K562 (cell line): ENCODE results near the gene ASCC1. TPM values are rescaled to one million over a fixed set of nuclear protein-coding genes. Genes with fewer than 3 reads are reported as not detected.

Source experiments
- C11orf30 ChIP-seq: fragments of 450-650 bp; IDR thresholded peaks from 2 replicates; pipeline ENCODE4 v1.6.1; 2016; ENCODE audit warnings: low read depth, mild to moderate bottlenecking
- CHD2 ChIP-seq: IDR thresholded peaks from 2 replicates; pipeline ENCODE4 v1.6.1; 2011; ENCODE audit warnings: low read depth, low read length
- CSDE1 ChIP-seq, 2 experiments: fragments of 450-650 bp; IDR thresholded peaks; 2 replicates each; pipeline ENCODE4 v1.6.1; 2016; ENCODE audit warnings: mild to moderate bottlenecking in 1 of 2
- FOSL1 ChIP-seq: fragments of 200-800 bp; sonication (Bioruptor generic); conservative IDR thresholded peaks from 2 replicates; pipeline ENCODE4 v1.6.1; 2016; ENCODE audit warnings: missing genetic modification characterization, missing compliant biosample characterization
- FOXA3 ChIP-seq, 2 experiments: fragments of 450-650 bp in 1 of 2; sonication (generic) in 1 of 2; formaldehyde crosslinking; IDR thresholded peaks in 1 of 2; conservative IDR thresholded peaks in 1 of 2; 2 replicates each; pipeline versions ENCODE4 v1.4.0 to v1.8.0; 2020 to 2022; ENCODE audit warnings: mild to moderate bottlenecking in 2 of 2, missing genetic modification reagents in 1 of 2
- GABPB1 ChIP-seq: sonication (generic); formaldehyde crosslinking; IDR thresholded peaks from 2 replicates; pipeline ENCODE4 v1.8.0; 2022; ENCODE audit warnings: mild to moderate bottlenecking, missing genetic modification reagents
- HINFP ChIP-seq: fragments of 450-650 bp; conservative IDR thresholded peaks from 2 replicates; pipeline ENCODE4 v1.6.1; 2016; ENCODE audit warnings: missing genetic modification characterization, low read depth, mild to moderate bottlenecking, control low read depth, missing compliant biosample characterization
- HNRNPK ChIP-seq: fragments of 200-400 bp; formaldehyde crosslinking; IDR thresholded peaks from one replicate; pipeline ENCODE4 v1.6.1; 2018; ENCODE audit warnings: mild to moderate bottlenecking, low read depth, low read length; ENCODE audit not compliant: poor library complexity, severe bottlenecking
- MCM7 ChIP-seq, 2 experiments: fragments of 450-650 bp; IDR thresholded peaks; 2 replicates each; pipeline ENCODE4 v1.6.1; 2016 to 2018
- MEF2D ChIP-seq: conservative IDR thresholded peaks from 2 replicates; pipeline ENCODE4 v1.6.1; 2016; ENCODE audit warnings: low read depth, missing genetic modification characterization, missing compliant biosample characterization
- MXI1 ChIP-seq: IDR thresholded peaks from 2 replicates; pipeline ENCODE4 v1.6.1; 2011; ENCODE audit warnings: low read depth, mild to moderate bottlenecking, improper control_type of control experiment, low read length
- NR2C2 ChIP-seq, 2 experiments: fragments of 200-800 bp in 1 of 2; sonication (Bioruptor generic) in 1 of 2; sonication (generic) in 1 of 2; formaldehyde crosslinking in 1 of 2; IDR thresholded peaks; 2 replicates each; pipeline versions ENCODE4 v1.6.1 to v1.8.0; 2016 to 2022; ENCODE audit warnings: mild to moderate bottlenecking in 1 of 2, missing compliant biosample characterization in 1 of 2, missing genetic modification characterization in 1 of 2, missing genetic modification reagents in 1 of 2
- SMARCA4 ChIP-seq: fragments of 450-650 bp; IDR thresholded peaks from 2 replicates; pipeline ENCODE4 v1.6.1; 2016
- SP2 ChIP-seq: IDR thresholded peaks from 2 replicates; pipeline ENCODE4 v1.6.1; 2011; ENCODE audit warnings: mild to moderate bottlenecking, low read depth, low read length, moderate library complexity; ENCODE audit not compliant: poor library complexity, severe bottlenecking; ENCODE audit errors: extremely low read depth
- SRSF3 ChIP-seq: fragments of 200-400 bp; formaldehyde crosslinking; IDR thresholded peaks from 2 replicates; pipeline ENCODE4 v1.6.1; 2016; ENCODE audit warnings: mild to moderate bottlenecking, low read length, moderate library complexity; ENCODE audit not compliant: insufficient read depth
- U2AF2 ChIP-seq: fragments of 200-400 bp; formaldehyde crosslinking; optimal IDR thresholded peaks from 2 replicates; pipeline ENCODE3; 2017; ENCODE audit warnings: low read depth, mild to moderate bottlenecking, low read length
- ZNF232 ChIP-seq: sonication (generic); formaldehyde crosslinking; IDR thresholded peaks from 2 replicates; pipeline ENCODE4 v1.8.0; 2022; ENCODE audit warnings: mild to moderate bottlenecking, missing genetic modification reagents
- ZNF707 ChIP-seq: fragments of 250-450 bp; sonication (Bioruptor Pico); conservative IDR thresholded peaks from 2 replicates; pipeline ENCODE4 v1.8.0; 2022; ENCODE audit warnings: inconsistent platforms, mild to moderate bottlenecking, moderate library complexity
- polyA plus RNA-seq, 8 experiments: library from polyadenylated mRNA; depleted of rRNA in 4 of 8; stranded (reverse) in 5 of 8; unstranded in 3 of 8; fragments of >200 nt; fragmentation: Nextera tagmentation in 2 of 8; fragmentation: Illumina TruSeq in 1 of 8; extraction: Ambion mirVana in 2 of 8; extraction: Trizol in 1 of 8; gene quantifications; 2 replicates each; pipeline versions ENCODE4 v1.2.1 to v1.2.3, GENCODE V29; 2011 to 2014; ENCODE audit warnings: inconsistent platforms in 1 of 8, missing spikeins in 1 of 8
- total RNA-seq, 7 experiments: library from RNA; depleted of rRNA in 6 of 7; stranded (reverse); fragments of >200 nt in 6 of 7; fragmentation: Illumina TruSeq in 2 of 7; extraction: Trizol in 2 of 7; gene quantifications; 2 replicates each; pipeline versions ENCODE4 v1.2.1 to v1.2.3, GENCODE V29; 2011 to 2021; ENCODE audit warnings: low replicate concordance in 1 of 7
- TF ChIP-seq, protein P1 (sequence below): fragments of 250-450 bp; sonication (Bioruptor Pico); IDR thresholded peaks from 2 replicates; pipeline ENCODE4 v1.4.0; 2020; ENCODE audit warnings: borderline replicate concordance
- TF ChIP-seq, protein P2 (sequence below): fragments of 450-650 bp; IDR thresholded peaks from 2 replicates; pipeline ENCODE4 v1.6.1; 2016
- TF ChIP-seq, protein P3 (sequence below): fragments of 250-450 bp; sonication (Bioruptor Pico); IDR thresholded peaks from 2 replicates; pipeline ENCODE4 v1.4.0; 2020; ENCODE audit warnings: mild to moderate bottlenecking, moderate library complexity, borderline replicate concordance

ASCC1 gene
- total and polyA plus RNA-seq, 9 of the 15 experiments (the other 6 are each of a cell fraction or from before 2014, with no cell fraction given): 31.7 to 73.3 (median 52.8) TPM

- TF ChIP-seq MXI1: no peak
- peak; percentile 70 for TF ChIP-seq MEF2D
- no peak for TF ChIP-seq SP2
- TF ChIP-seq MCM7 (IDR thresholded peaks at IDR 0.05): no peak
- peak; percentile 93 for TF ChIP-seq SMARCA4
- no peak for TF ChIP-seq ZNF232 (CRISPR knock-in tag)
- TF ChIP-seq, protein P1, sequence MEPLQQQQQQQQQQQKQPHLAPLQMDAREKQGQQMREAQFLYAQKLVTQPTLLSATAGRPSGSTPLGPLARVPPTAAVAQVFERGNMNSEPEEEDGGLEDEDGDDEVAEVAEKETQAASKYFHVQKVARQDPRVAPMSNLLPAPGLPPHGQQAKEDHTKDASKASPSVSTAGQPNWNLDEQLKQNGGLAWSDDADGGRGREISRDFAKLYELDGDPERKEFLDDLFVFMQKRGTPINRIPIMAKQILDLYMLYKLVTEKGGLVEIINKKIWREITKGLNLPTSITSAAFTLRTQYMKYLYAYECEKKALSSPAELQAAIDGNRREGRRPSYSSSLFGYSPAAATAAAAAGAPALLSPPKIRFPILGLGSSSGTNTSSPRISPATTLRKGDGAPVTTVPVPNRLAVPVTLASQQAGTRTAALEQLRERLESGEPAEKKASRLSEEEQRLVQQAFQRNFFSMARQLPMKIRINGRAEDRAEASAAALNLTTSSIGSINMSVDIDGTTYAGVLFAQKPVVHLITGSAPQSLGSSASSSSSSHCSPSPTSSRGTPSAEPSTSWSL: no peak
- no peak for TF ChIP-seq HINFP (tag)
- no peak for TF ChIP-seq NR2C2 (CRISPR knock-in tag; IDR thresholded peaks at IDR 0.05)
- no peak for TF ChIP-seq NR2C2 (tag; IDR thresholded peaks at IDR 0.05)
- TF ChIP-seq U2AF2: no peak
- TF ChIP-seq ZNF707 (CRISPR knock-in tag): no peak
- TF ChIP-seq HNRNPK: no peak
- no peak for TF ChIP-seq C11orf30
- TF ChIP-seq FOSL1 (tag): peak; percentile 100
- TF ChIP-seq CHD2: no peak
- peak; percentile 18; the same call in 1 of the 2 replicates for TF ChIP-seq GABPB1 (CRISPR knock-in tag)
- TF ChIP-seq, protein P2, sequence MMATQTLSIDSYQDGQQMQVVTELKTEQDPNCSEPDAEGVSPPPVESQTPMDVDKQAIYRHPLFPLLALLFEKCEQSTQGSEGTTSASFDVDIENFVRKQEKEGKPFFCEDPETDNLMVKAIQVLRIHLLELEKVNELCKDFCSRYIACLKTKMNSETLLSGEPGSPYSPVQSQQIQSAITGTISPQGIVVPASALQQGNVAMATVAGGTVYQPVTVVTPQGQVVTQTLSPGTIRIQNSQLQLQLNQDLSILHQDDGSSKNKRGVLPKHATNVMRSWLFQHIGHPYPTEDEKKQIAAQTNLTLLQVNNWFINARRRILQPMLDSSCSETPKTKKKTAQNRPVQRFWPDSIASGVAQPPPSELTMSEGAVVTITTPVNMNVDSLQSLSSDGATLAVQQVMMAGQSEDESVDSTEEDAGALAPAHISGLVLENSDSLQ: peak; percentile 51; the same call in 1 of the 2 replicates
- TF ChIP-seq CSDE1 (IDR thresholded peaks at IDR 0.05): no peak
- TF ChIP-seq FOXA3 (CRISPR knock-in tag; conservative IDR thresholded peaks at IDR 0.05 in 1 of 2, IDR thresholded peaks at IDR 0.05 in 1 of 2): peak; percentile 53 to 76; a peak in 3 of 4 replicates
- TF ChIP-seq SRSF3: no peak
- TF ChIP-seq, protein P3, sequence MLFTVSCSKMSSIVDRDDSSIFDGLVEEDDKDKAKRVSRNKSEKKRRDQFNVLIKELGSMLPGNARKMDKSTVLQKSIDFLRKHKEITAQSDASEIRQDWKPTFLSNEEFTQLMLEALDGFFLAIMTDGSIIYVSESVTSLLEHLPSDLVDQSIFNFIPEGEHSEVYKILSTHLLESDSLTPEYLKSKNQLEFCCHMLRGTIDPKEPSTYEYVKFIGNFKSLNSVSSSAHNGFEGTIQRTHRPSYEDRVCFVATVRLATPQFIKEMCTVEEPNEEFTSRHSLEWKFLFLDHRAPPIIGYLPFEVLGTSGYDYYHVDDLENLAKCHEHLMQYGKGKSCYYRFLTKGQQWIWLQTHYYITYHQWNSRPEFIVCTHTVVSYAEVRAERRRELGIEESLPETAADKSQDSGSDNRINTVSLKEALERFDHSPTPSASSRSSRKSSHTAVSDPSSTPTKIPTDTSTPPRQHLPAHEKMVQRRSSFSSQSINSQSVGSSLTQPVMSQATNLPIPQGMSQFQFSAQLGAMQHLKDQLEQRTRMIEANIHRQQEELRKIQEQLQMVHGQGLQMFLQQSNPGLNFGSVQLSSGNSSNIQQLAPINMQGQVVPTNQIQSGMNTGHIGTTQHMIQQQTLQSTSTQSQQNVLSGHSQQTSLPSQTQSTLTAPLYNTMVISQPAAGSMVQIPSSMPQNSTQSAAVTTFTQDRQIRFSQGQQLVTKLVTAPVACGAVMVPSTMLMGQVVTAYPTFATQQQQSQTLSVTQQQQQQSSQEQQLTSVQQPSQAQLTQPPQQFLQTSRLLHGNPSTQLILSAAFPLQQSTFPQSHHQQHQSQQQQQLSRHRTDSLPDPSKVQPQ: no peak
Measured at GRCh38 chr10:72097448-72098300, 118.4 kb downstream of the ASCC1 start (continued).
